C4-2B (cell line): ENCODE data around the gene THADA.

Experiments used
- ZFX ChIP-seq: fragments of 450-650 bp; IDR thresholded peaks from 2 replicates; pipeline ENCODE4 v1.6.1; 2017
- TF ChIP-seq, protein P1 (sequence below): fragments of 450-650 bp; conservative IDR thresholded peaks from 2 replicates; pipeline ENCODE4 v1.5.1; 2017; ENCODE audit warnings: mild to moderate bottlenecking

GRCh38 chr2:43475137-43475846 is 120.5 kb downstream of the THADA start:
- TF ChIP-seq, protein P1, sequence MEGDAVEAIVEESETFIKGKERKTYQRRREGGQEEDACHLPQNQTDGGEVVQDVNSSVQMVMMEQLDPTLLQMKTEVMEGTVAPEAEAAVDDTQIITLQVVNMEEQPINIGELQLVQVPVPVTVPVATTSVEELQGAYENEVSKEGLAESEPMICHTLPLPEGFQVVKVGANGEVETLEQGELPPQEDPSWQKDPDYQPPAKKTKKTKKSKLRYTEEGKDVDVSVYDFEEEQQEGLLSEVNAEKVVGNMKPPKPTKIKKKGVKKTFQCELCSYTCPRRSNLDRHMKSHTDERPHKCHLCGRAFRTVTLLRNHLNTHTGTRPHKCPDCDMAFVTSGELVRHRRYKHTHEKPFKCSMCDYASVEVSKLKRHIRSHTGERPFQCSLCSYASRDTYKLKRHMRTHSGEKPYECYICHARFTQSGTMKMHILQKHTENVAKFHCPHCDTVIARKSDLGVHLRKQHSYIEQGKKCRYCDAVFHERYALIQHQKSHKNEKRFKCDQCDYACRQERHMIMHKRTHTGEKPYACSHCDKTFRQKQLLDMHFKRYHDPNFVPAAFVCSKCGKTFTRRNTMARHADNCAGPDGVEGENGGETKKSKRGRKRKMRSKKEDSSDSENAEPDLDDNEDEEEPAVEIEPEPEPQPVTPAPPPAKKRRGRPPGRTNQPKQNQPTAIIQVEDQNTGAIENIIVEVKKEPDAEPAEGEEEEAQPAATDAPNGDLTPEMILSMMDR: no peak
- no peak for TF ChIP-seq ZFX
